Measurements from ENCODE around the gene PRKAR1B.

The PRKAR1B gene

DNA sequence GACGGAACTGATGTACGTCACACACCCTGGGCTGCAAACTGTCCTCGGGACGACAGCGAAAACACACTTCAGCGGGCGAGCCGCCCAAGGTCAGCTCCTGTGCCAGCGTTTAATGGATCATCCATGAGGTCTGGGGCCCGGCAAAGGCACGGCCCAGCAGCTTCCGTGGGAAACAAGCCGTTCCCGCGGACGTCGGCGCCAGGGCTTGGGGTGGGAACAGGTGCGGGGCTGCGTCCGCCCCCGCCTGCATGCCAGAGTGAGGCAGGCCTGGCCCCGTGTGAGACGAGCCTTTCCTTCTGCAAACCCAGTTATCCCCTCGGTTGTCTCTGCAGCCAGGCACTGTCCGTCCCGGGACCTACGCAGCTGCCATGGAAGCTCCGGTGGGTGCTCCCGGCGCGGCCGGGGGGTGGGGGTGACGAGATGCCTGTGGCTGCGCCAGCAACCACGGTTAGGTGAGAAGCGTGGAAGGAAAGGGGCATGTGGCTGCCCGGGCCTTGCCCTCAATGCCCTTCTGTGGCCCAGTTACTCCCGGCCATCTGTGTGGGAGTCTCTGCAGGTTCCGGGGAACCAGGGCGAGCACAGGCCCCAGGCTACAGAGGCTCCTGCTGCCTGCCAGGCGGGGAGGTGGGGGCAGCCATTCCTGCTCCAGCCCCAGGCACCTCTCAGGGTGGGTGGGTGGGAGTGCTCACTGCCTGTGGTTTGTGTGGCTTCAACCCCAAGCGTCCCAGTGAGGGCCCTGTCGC is 165.3 kb downstream of the PRKAR1B start:
- TF ChIP-seq, protein P1, sequence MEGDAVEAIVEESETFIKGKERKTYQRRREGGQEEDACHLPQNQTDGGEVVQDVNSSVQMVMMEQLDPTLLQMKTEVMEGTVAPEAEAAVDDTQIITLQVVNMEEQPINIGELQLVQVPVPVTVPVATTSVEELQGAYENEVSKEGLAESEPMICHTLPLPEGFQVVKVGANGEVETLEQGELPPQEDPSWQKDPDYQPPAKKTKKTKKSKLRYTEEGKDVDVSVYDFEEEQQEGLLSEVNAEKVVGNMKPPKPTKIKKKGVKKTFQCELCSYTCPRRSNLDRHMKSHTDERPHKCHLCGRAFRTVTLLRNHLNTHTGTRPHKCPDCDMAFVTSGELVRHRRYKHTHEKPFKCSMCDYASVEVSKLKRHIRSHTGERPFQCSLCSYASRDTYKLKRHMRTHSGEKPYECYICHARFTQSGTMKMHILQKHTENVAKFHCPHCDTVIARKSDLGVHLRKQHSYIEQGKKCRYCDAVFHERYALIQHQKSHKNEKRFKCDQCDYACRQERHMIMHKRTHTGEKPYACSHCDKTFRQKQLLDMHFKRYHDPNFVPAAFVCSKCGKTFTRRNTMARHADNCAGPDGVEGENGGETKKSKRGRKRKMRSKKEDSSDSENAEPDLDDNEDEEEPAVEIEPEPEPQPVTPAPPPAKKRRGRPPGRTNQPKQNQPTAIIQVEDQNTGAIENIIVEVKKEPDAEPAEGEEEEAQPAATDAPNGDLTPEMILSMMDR (conservative IDR thresholded peaks at IDR 0.05; ENCODE audit: low read length) = no peak
- DNase-seq (ENCODE audit: low read depth) = no peak
- H3K4me3 ChIP-seq (ENCODE audit: low read length) = no peak overlapping the region

DNA sequence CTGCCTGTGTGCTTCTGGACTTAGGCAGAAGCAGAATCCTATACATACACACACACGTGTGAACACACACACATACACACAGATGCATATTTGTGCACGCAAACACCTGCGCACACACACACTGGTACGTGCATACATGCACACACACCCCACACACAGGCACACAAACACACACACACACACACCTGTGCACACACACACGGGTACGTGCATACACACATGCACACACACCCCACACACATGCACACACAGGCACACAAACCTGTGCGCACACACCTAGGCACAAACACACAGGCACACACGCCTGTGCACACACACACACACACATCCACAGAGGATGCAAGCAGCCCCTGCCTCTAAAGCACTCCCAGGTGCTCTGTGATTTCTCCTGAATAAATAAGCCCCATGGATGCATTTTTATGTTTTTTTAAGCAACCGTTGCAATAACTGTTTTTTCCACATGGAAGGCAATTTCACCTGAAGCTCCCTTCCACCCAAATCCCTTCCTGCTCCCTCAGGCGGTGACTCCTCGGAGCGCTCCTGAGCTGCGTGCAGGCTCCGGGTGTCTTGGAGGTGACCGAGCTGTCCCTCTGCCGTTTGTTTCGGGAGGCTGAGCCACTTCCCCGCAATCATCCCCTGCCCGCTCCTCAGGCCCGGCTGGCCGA is 166.0 kb downstream of the PRKAR1B start:
- TF ChIP-seq, protein P1 (conservative IDR thresholded peaks at IDR 0.05; ENCODE audit: low read length) = no peak
- DNase-seq (ENCODE audit: low read depth) = no peak
- H3K4me3 ChIP-seq (ENCODE audit: low read length) = no peak overlapping the region

DNA sequence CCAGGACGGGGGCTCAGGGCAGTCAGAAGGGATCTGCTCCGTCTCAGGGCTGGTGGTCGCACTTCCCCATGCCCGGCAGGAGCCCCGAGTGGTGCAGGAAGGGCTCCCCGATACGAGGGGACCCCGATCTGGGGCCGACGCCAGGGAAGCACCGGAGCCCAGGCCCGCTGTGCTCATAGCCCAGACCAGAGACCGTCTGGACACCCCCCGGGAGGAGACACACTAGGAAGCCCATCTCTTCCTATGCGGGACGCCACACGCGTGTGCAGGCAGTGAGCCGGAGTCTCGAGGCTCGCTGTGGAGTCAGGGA is 167.7 kb downstream of the PRKAR1B start:
- TF ChIP-seq, protein P1 (conservative IDR thresholded peaks at IDR 0.05; ENCODE audit: low read length) = no peak
- DNase-seq (ENCODE audit: low read depth) = no peak
- H3K4me3 ChIP-seq (ENCODE audit: low read length) = no peak overlapping the region

DNA sequence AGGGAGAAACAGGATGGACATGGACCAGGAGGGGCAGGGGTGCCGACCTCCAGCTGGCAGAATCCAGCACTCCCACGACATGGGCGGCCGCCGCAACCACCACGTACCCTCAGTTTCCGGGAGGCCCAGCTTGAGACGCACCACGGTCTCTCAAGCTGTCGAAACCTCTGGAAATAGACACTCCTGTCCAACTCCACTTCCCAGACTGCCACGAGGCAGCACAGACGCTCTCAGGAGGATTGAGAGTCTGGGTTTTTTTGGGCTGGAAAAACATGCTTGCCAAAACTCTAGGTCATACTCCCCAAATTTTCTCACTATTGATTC is 169.6 kb downstream of the PRKAR1B start:
- DNase-seq (ENCODE audit: low read depth) = no peak
- TF ChIP-seq, protein P1 (conservative IDR thresholded peaks at IDR 0.05; ENCODE audit: low read length) = no peak
- no peak overlapping the region for H3K4me3 ChIP-seq (ENCODE audit: low read length)

DNA sequence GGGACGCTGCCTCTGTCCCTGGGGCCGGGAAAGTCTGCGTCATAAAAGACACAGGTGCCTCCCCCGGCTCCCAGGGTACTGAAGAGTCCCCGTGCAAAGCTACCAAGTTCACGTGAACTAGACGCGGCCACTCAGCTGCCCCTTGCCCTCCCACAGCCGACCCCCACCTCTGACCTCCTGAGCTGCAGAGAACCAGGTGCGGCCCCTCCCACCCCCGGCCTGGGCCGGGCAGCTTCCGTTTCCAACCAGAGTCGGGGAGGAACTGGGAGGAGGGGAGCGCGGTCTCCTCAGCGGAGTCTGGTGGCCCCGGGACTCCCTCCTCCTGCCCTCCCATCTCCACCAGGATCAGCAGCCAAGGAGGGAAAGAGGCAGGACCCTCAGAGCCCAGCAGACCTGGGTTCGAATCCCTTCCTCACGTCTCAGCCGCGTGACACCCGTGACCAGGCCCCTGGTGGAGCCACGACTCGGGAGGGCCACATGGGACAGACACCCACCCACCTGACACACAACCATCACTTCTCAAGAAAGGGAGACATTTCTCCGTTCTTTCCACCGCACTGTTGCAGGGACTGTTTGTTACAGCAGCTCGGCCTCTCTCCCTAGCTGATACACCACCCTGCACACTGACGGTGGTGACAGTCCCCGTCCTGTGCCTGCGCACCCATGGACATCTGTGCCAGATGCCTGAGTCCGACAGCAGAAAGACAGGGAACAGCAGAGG is 170.1 kb downstream of the PRKAR1B start:
- TF ChIP-seq, protein P1 (conservative IDR thresholded peaks at IDR 0.05; ENCODE audit: low read length) = no peak
- H3K4me3 ChIP-seq (ENCODE audit: low read length) = no peak overlapping the region
- DNase-seq (ENCODE audit: low read depth) = no peak

DNA sequence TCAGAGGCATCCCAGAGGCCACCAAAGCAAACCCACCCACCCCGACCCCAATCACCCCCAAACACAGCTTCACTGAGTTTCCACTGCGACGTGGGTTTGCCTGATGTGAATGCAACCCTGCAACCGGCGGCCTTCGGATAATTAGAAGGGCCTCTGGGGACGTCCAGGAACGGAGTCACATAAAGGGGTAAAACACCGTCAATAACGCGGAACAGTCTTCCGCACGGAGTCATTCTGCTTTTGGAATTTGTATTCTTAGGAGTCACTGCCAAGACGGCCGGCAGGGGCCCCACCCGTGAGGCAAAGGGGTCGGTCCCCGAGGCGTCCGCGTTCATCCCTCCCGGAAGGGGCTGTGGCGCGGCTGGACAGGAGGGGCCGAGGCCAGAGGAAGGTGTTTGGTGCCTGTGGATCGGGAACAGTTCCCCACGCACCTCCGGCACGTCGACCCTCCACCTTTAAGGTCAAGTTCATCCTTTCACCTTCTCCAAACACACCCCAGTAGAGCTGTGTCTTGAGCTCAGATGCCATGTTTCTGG is 170.7 kb downstream of the PRKAR1B start:
- TF ChIP-seq, protein P1 (conservative IDR thresholded peaks at IDR 0.05; ENCODE audit: low read length) = no peak

More for the DNA sequence above, 170.7 kb downstream of the PRKAR1B start:
- H3K4me3 ChIP-seq (ENCODE audit: low read length) = no peak overlapping the region
- no peak for DNase-seq (ENCODE audit: low read depth)

All from AG10803 (cell line).